Hematopoietic multipotent progenitor cell treated with erythropoietin and hydrocortisone succinate and interleukin-3 and kit ligand, for 17 days (in vitro differentiated cells): Measurements from ENCODE around the gene PFDN2.
"Not testable (repeated sequence)": the region's sequence is repeated elsewhere in the genome, so short reads cannot be mapped to it uniquely, and the experiment has no call there.

ENCODE experiments used
- DNase-seq: peaks from one replicate; pipeline ENCODE4 v3.0.0-alpha.2; 2015; ENCODE audit warnings: low spot score

PFDN2 gene

DNA sequence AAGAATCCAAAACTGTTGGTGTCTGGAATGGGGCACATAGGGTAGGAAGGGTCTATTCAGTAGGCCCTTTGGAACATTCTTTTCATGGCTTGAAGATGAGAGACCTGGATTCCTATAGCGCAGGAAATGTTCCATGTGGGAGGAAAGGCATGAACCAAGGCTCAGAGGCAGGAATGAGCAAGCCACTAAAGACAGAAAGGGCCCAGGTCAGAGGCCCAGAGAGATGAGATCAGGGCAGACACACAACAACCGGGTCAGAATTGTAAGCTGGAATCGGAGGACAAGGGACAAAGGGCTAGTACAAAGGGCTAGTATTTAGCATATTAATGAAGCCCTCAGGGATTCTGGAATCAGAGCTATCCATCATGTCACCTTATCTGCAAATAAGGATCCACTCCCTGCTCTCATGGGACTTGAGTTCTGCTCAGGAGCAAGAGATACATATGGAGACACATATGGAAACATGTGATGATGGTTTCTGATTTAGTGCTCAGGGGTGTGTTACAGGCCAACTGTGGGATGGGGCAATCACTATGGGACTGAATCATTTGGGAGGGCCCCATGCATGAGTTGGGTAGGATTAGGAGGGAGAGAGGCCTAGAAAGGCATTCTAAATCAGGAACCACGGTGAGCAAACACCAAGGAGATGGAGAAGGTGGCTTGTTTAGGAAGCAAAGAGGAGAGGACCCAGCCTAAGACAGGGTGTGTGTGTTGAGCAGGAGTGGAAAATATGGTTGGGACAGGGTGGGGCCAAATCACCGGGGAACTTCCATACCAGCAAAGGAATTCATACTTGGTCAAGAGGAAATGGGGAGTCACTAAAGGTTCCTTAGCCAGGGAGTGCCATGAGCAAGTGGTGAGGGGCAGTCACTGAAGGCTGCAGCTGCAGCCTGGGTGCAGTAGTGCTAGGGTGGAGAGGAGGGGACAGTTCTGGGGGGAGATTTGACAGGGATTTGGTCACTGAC is 37.1 kb downstream of the PFDN2 start:
- no peak for DNase-seq

DNA sequence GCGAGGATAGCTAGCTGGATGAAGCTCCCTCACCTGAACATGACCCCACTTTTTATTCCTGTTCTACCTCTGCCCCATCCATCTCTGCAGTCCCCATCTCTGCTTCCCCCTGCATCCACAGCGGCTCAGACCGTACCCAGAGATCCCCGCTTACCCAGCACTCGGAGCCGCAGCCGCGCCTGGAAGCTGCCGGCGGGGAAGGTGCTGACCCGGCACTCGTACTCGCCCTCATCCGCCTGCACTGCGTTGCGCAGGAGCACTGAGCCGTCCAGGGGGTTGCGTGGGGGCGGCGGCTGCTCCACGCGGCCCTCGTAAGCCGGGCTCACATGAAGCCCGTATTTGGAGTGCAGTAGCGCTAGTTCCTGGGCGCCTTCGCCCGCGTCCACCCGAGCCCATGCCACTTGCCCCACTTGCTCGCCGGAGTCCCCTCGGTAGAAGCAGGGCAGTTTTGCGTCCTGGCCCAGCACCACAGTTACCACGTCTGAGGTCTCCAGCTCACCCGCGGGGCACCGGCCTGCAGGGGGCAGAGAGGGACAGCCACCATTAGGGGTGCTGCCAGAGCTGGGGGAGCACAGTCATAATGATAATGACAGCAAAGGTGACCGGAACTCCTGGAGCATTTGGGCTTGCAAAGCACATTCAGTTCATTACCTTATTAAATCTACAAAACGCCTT is 38.3 kb downstream of the PFDN2 start:
- no peak for DNase-seq

DNA sequence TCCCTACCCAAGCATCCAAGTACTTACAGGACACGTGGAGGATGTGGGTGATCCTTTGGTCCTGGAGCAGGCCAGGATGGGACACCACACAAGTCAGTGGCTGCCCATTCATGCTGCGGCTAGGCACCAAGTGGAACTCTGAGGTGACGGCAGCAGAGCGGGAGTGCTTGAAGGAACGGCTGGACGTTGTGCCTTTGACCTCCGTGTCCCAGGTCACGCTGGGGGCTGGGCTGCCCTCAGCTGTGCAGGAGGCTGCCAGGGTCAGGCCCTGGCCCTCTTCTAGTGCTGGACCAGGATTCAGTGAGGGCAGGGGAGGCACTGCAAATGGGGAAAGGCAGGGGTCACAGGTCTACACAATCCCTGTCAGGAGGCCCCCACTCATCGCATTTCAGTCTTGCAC is 40.4 kb downstream of the PFDN2 start:
- DNase-seq: no peak

DNA sequence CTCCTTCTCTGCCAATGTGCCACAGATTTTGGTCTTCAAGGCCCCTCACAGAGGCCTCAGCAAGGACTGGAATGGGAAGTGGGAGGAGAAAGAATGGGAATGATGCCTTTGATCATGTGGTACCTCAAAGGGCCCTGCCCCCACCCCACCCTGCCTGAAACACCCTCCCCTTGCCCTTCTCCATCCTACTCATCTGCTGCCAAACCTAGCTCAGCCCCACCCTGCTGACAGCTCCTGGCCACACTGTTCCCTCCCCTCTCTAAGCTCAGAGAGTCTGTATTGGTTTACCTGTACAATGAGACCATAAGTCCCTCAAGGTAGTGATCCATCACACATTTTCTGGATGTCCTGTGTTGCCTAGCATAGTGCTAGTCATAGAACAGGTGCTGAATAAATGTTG is 41.4 kb downstream of the PFDN2 start:
- DNase-seq: no peak

DNA sequence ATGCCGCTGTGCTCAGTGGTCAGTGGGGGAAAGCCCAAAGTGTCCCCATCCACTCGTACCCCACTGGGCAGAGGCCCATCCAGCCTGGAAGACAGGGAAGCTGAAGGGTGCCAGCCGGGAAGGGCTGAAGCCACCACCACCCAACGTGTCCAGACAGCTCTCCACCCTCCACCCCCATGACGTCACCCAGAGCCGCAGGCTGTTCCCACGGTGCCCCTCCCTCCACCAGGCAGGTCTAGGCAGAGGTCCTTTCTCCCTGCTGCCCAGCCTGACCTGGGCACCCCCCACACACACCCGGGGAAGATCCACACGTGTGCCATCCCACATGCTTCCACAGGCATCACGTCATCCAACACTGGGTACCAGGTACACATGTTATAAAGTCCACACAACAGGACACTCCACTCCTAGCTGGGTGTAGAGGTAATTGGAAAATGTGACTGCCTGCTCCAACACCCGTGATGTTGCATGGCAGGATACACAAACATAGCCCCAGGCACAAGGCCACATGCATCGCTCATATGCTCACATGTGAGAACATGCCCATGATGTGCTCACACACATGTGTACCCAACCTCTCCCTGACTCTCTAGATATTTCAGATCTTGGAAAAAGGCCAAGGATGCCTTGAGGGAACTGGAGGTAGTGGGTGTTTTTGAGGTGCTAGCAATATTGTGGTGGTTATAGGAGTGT is 43.0 kb downstream of the PFDN2 start:
- no peak for DNase-seq

DNA sequence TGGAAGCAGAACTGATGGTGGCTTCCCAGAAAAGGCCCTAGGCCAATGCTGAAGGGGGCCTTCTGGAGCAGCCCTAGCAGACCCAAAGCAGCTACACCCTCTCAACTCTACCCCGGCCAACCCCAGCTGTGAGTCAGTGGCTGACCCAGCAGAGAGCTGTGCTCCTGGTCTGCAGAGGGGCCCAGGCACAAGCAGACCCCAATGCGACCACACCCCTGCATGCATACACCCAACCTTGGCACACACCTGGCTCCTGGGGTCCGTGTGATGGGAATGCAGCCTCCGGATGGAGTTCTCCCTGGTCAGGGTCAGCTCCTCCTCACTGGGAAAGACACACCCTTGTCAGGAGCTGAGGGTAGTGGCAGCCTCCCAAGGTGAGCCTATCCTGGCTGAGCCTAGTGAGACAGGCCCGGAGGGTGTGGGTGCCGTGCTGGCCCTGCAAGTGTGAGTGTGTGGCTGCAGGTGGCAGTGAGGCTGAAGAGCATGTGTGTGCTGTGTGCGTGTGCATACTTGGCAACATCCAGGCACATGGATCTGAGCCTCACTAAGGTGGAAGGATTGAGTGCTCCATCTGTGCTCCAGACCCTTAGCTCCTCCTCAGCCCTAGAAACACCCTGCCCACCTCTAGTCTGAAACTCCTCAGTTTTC is 44.2 kb downstream of the PFDN2 start:
- DNase-seq: no peak

DNA sequence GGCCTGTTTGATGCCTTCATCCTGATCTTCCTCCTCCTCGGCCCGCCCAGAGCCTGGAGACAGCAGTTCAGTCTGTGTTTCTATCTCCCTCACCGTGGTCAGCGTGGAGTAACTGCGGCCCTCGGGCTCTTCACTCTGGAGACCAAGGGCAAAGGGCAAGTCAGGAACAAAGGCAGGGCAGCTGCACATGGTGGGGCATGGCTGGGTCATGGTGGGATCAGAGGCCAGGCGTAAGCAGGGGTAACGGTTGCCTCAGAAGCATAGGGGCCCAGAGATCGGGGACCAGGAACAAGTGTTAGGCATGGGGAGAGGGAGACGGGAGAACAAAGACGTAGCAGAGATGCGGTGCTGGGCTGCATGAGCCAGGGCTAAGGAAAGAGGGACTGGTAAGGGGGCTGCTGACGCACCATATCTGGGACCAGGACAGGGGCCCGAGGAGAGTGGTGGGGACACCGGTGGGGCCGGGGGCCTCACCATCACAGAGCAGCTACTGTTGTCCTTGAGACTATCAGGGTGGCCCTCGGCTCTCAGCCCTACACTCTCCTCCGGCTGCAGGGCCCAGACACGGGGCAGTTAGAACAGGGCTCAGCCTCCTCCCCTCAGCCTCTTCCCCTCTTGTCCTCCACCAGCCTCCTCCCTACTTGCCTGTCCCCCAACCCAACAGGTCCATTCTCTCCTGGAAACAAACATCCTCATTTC is 44.9 kb downstream of the PFDN2 start:
- no peak for DNase-seq

DNA sequence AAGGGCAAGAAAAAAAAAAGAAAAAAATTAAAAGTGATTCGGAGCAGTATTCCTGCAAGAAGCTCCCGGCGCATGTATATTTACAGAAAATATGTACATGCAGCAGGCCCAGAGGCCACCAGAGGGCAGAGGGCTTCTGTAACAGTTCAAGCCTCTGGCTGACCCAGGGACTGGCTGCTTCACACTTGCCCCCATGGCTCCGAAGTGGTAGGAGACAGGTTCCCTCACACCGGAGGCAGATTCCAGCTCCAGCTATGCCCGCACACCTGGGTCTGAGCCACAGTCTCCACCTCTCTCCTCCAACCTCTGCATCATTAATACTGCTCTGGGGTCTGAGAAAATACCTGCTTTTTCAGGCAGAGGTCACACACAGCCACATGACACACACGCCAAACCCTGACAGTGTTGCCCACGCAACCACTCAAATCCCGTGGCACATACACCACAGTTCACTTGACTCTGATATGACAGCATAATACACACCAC is 45.9 kb downstream of the PFDN2 start:
- DNase-seq: peak; percentile 56

DNA sequence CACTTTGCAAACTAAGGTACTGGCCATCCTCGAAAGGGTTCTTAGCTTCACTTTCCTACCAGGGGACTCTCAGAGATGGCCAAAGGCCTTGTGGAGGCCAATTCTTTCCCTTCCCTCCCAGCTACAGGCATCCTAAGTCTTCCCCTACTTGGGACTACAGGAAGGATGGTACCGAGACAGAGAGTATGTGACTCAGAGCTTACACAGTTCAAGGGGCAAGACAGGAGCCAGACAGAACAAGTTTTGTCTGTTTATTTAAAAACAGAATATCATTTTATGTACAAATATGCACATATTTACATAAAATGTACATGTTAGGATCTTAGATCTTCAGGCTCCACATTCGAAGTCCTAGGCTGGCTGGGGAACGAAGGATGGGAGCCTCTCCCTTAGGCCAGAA is 47.1 kb downstream of the PFDN2 start:
- no peak for DNase-seq

DNA sequence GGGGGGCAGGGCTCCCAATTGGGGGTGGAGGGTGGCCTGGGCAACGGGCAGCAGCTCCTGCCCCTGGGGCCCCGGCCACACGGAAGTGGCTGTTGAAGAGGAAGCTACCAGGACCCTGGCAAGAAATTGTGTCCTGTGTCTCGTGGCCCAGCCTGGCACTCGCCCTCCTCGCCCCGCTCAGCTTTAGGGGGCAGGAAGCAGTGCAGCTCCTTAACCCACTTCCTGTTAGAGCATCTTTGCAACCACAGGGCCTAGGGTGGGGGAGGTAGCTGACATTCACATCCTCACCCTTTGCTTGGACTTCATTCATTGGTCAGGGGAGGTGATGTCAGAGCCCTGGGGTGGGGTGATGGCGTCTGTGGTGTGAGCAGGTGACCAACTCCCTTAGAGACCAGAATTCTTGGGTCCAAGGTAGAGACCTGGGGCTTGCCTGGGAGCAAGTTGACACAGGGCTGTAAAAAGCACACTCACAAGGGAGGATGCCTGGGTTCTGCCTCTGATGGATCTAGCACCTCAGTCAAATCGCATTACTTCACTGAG is 48.0 kb downstream of the PFDN2 start, which contains the start of gene ARHGAP30:
Gene ARHGAP30, minus strand, starts transcription at position 161 of the 540 bp plus-strand sequence. CDS start 267 bp downstream, outside the sequence.
- DNase-seq: no peak

DNA sequence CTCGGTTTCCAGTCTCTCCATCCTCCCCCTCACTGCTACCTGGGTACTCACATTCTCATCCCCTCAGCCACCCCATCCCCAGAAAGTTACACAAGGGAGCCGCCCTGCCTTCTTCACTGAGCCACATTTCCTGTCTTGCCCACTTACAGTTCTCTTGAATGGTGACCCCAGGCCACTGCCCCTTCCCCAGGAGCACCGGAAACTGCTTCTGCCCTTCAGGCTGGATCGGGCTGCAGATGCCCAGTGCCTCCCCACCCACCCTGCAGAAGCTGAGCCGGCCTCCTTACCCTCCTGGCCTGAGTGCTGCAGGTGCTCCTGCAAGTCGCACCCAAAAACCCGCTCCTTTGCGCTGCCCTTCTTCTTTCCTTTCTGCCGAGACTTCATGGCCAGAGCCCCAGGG is 48.6 kb downstream of the PFDN2 start:
- DNase-seq: no peak

DNA sequence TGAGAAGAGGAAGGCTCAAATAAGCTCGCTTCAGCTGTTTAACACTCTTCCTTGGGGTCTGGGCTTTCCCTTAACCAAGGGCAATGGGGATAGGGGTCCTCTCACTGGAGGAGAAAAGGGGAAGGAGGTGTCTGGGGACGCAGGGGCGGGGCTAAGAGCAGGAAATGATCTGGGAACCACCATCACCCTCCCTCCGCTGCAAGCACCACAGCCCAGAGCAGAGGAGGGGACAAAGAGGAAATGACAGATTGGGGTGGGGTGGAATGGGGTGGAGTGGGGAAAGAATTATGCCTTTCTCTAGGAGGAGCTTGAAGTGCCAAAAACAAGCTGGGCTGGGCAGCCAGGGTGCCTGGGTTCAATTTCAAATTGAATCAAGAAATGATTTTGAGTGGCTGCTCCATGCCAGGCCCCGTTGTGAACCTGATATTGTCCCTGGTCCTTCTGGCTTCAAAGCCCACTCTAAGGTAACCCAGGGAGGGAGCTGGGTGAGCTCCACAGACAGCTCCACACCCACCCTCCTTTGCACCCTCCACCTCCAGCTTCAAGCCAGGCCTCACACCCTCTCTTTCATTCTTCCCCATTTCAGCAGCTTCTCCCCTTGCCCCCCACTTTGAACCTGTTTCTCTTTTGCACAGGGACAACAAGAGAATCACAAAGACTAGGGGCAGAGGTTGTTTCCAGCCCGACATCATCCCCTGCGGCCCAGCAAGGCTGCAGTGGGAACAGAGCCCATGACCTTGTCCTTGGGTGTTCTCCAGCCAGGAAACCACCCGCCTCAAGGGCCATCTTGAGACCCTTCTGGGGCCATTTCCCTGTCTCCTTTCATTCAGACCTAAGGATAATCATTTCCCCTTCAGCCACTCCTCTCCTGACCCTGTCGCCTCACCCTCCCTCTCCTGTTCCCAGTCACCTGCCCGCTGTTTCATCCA is 49.3 kb downstream of the PFDN2 start:
- no peak for DNase-seq

DNA sequence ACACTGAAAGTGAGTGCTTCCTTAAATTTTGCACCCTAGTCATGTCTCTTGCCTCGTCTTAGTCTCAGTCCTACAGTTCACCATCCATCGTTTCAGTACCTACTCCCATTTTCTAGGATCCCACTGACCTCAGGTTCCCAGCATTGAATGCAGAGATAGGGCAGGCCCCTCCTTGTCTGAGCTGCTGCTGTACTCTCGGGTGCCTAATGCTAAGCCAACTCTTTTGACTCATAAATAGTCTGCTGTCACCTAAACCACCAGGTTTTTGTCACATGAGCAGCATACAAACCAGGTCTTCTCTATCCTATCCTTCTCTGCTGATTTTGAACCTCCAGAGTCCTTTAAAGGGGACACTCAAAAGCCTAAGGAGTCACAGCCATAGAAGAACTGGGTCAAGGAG is 51.1 kb downstream of the PFDN2 start:
- DNase-seq: no peak

DNA sequence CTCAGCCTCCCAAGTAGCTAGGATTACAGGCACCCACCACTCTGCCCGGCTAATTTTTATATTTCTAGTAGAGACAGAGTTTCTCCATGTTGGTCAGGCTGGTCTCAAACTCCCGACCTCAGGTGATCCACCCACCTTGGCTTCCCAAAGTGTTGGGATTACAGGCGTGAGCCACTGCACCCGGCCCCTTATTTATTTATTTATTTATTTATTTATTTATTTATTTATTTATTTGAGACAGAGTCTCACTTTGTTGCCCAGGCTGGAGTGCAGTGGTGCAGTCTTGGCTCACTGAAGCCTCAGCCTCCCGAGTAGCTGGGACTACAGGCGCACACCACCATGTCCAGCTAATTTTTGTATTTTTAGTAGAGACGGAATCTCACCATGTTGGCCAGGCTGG is 52.2 kb downstream of the PFDN2 start:
- not testable (repeated sequence) for DNase-seq

DNA sequence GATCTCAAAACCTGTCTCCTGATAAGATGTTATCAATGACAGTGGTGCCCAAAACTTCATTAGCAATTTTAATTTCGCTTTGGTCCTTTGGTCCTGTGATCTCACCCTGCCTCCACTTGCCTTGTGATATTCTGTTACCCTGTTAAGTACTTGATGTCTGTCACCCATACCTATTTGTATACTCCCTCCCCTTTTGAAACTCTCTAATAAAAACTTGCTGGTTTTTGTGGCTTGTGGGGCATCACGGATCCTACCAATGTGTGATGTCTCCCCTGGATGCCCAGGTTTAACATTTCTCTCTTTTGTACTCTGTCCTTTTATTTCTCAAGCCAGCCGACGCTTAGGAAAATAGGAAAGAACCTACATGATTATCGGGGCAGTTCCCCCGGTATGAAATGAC is 53.9 kb downstream of the PFDN2 start:
- DNase-seq: not testable (repeated sequence)

DNA sequence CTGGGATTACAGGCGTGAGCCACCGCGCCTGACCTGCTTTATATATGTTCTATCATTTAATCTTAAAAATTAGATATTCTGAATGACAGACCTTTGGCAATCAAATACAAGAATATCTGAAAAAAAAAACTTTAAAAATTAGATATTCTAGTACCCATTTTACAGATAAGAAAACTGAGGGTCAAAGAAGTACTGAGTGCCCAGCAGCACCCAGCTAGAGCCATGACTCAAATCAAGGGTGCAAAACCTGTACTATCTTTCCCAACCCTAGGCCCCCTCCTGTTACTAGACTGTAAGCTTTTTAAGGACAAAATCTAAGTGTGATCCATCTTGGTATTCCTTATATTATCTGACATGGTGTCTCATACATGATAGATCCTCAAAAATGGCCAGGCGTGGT is 56.4 kb downstream of the PFDN2 start:
- DNase-seq: no peak

DNA sequence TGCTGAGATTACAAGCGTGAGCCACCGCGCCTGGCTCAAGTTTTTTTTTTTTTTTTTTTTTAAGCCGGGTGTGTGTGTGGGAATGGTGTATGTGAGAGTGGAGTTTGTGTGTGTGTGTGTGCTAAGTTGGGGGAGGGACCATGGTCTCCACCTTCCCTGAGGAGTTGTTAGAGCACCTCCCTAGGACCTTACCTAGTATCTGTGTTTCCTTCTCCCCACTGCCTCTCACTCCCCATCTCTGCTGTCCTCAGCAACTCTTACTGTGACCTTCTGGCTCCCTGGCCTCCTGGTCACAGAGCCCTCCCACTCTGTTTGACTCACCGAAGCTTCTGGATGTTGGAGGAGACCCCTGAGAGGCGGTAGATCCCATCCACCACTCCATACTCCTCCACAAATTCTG is 58.5 kb downstream of the PFDN2 start:
- no peak for DNase-seq

DNA sequence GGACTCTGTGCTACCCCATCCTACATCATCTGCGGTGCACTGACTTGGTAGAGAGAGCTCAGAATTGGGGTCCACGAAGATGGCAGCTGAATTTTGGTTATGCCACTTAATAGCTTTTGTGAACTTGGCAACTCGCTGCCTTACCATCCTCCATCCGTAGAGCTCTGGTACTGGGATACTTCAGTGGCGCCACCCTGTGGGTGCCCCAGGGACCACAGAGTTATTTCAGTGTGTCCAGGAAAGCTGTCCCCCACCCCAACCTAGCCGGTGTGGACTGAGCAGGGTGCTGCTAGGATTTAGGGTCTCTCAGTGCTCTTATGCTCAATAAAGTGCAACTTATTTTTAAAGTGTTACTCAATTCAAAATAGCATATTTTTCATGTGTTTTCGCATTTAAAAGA is 63.0 kb downstream of the PFDN2 start:
- no peak for DNase-seq

DNA sequence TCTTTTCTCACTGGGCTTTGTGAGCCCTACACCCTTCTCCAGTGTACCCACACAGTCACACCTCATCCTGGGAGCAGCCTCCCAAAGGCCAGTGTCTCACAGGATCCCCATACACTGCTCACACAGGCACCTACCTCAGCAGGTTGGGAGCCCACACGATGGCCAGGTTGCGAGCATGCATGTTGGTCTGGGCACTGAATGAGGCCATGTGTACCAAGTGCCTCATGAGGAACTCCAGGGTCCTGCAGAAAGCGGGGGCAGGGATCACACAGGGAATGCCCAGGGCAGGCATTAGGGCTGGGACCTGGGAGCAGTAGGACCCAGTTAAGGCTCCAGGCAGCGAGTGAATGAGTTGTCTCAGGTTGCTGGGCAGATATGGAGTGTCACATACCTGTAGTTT is 63.6 kb downstream of the PFDN2 start:
- DNase-seq: no peak

DNA sequence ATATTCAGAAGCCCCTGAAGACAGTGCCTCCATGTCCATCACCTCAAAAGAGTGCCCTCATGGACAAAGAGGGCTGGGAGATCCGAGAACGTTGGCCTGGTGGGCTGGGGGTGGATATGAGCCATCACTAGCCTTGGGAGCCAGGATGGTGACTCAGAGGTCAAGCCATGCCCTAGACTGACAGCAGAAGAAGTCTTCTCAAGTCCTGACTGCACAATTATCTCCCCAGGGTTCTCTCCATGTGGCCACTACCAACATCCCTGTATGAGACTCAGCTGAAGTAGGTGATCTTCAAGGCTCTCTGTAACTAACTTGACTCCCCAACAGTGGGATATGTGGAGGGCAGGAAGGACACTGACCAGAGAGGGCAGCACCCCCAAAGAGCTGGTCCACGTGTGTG is 64.9 kb downstream of the PFDN2 start:
- no peak for DNase-seq
